GM23338 (cell line): ENCODE results near the gene JAG1. TPM values are rescaled to one million over a fixed set of nuclear protein-coding genes. Genes with fewer than 3 reads are reported as not detected.

Source experiments
- ATAC-seq: fragments of 200-7000 bp; cut with Tn5 transposase; 3 replicates; pipeline ENCODE4 v1.9.1; 2020
- DNase-seq: peaks from one replicate; pipeline ENCODE4 v3.0.0-alpha.2; 2015; ENCODE audit warnings: low spot score
- H2AFZ ChIP-seq: fragments of 200-600 bp; sonication (generic); 2 replicates; pipeline ENCODE4 v1.8.0; 2016; ENCODE audit warnings: antibody characterized with exemption, mild to moderate bottlenecking, moderate library complexity
- H3F3A ChIP-seq: fragments of 200-600 bp; sonication (generic); replicated peaks from 2 replicates; pipeline ENCODE4 v1.8.0; 2017; ENCODE audit warnings: antibody characterized with exemption, mixed run types, low read depth
- H3K27ac ChIP-seq: fragments of 200-600 bp; sonication (generic); 2 replicates; pipeline ENCODE4 v1.6.1; 2016; ENCODE audit warnings: low read depth
- H3K27me3 ChIP-seq: fragments of 200-600 bp; sonication (generic); 2 replicates; pipeline ENCODE4 v1.8.0; 2016; ENCODE audit warnings: mild to moderate bottlenecking, mixed run types, moderate library complexity; ENCODE audit not compliant: insufficient read depth
- H3K36me3 ChIP-seq: fragments of 200-600 bp; sonication (generic); 2 replicates; pipeline ENCODE4 v1.8.0; 2016; ENCODE audit warnings: mild to moderate bottlenecking; ENCODE audit not compliant: insufficient read depth
- H3K4me1 ChIP-seq: fragments of 200-600 bp; sonication (generic); 2 replicates; pipeline ENCODE4 v1.8.0; 2016; ENCODE audit warnings: mild to moderate bottlenecking, moderate library complexity; ENCODE audit not compliant: insufficient read depth
- H3K4me2 ChIP-seq: fragments of 200-600 bp; sonication (generic); 2 replicates; pipeline ENCODE4 v1.7.1; 2017; ENCODE audit warnings: mixed run types
- H3K4me3 ChIP-seq: fragments of 200-600 bp; sonication (generic); 2 replicates; pipeline ENCODE4 v1.6.1; 2016; ENCODE audit warnings: mixed run types
- H3K79me2 ChIP-seq: fragments of 200-600 bp; sonication (generic); replicated peaks from 2 replicates; pipeline ENCODE4 v1.8.0; 2017; ENCODE audit warnings: mild to moderate bottlenecking; ENCODE audit not compliant: insufficient read depth
- H3K9me2 ChIP-seq: fragments of 200-600 bp; sonication (generic); 2 replicates; pipeline ENCODE4 v1.8.0; 2017; ENCODE audit not compliant: insufficient read depth
- H4K20me1 ChIP-seq: fragments of 200-600 bp; sonication (generic); replicated peaks from 2 replicates; pipeline ENCODE4 v1.8.0; 2017; ENCODE audit warnings: mild to moderate bottlenecking; ENCODE audit not compliant: insufficient read depth
- H3K27ac Mint-ChIP-seq: 2 replicates; pipeline ENCODE4 v1.8.0; 2020; ENCODE audit warnings: inconsistent platforms, mild to moderate bottlenecking, moderate library complexity, mixed read lengths
- H3K27me3 Mint-ChIP-seq: 3 replicates; pipeline ENCODE4 v1.8.0; 2022; ENCODE audit warnings: low read depth, mild to moderate bottlenecking, moderate library complexity, mixed read lengths, inconsistent platforms; ENCODE audit not compliant: insufficient read depth, poor library complexity
- H3K36me3 Mint-ChIP-seq: 3 replicates; pipeline ENCODE4 v1.8.0; 2021; ENCODE audit warnings: low read depth, mild to moderate bottlenecking, inconsistent platforms, moderate library complexity, mixed read lengths
- H3K4me1 Mint-ChIP-seq: 3 replicates; pipeline ENCODE4 v1.8.0; 2020; ENCODE audit warnings: mild to moderate bottlenecking, inconsistent platforms, mixed read lengths
- H3K4me3 Mint-ChIP-seq: 3 replicates; pipeline ENCODE4 v1.8.0; 2021; ENCODE audit warnings: moderate library complexity, mild to moderate bottlenecking, inconsistent platforms, mixed read lengths
- H3K9me3 Mint-ChIP-seq: 3 replicates; pipeline ENCODE4 v1.8.0; 2020; ENCODE audit warnings: moderate library complexity, mild to moderate bottlenecking, inconsistent platforms, mixed read lengths
- CREB1 ChIP-seq: fragments of 250-450 bp; sonication (Bioruptor Pico); IDR thresholded peaks from 2 replicates; pipeline ENCODE4 v1.5.0; 2020; ENCODE audit warnings: low read depth, mild to moderate bottlenecking, moderate library complexity
- CTCF ChIP-seq, 2 experiments: fragments of 200-600 bp in 1 of 2; sonication (generic) in 1 of 2; conservative IDR thresholded peaks; 2 replicates each; pipeline versions ENCODE4 v1.5.1 to v1.6.1; 2016 to 2017; ENCODE audit warnings: antibody characterized with exemption in 2 of 2, low read depth in 2 of 2, mild to moderate bottlenecking in 2 of 2, moderate library complexity in 1 of 2
- JUNB ChIP-seq: IDR thresholded peaks from one replicate; pipeline ENCODE4 v1.6.1; 2016; ENCODE audit warnings: antibody characterized with exemption; ENCODE audit not compliant: unreplicated experiment
- POLR2AphosphoS5 ChIP-seq: IDR thresholded peaks from 2 replicates; pipeline ENCODE4 v1.6.1; 2016; ENCODE audit warnings: antibody characterized with exemption, low read depth
- STAT1 ChIP-seq: IDR thresholded peaks from one replicate; pipeline ENCODE4 v1.6.1; 2016; ENCODE audit warnings: antibody characterized with exemption; ENCODE audit not compliant: unreplicated experiment
- ZNF114 ChIP-seq: fragments of 250-450 bp; sonication (Bioruptor Pico); IDR thresholded peaks from 2 replicates; pipeline ENCODE4 v1.5.0; 2020; ENCODE audit warnings: mild to moderate bottlenecking, moderate library complexity
- ZNF331 ChIP-seq: fragments of 250-450 bp; sonication (Bioruptor Pico); IDR thresholded peaks from 2 replicates; pipeline ENCODE4 v1.5.0; 2020; ENCODE audit warnings: low read depth, mild to moderate bottlenecking, moderate library complexity
- ZNF462 ChIP-seq: fragments of 250-450 bp; sonication (Bioruptor Pico); IDR thresholded peaks from 2 replicates; pipeline ENCODE4 v1.5.0; 2020; ENCODE audit warnings: mild to moderate bottlenecking, moderate library complexity
- polyA plus RNA-seq: library from polyadenylated mRNA; unstranded; fragments of >200 nt; fragmentation: Nextera tagmentation; extraction: Ambion mirVana; gene quantifications from 2 replicates; pipeline ENCODE4 v1.2.1, GENCODE V29; 2016
- total RNA-seq: library from RNA; depleted of rRNA; stranded (reverse); fragments of >200 nt; shearing (Covaris generic); gene quantifications from 2 replicates; pipeline ENCODE4 v1.2.3, GENCODE V29; 2014

JAG1 gene
- total and polyA plus RNA-seq, 2 experiments from 2014 or later = 9.7 to 46.5 TPM

GRCh38 chr20:10633718-10634117 is 40.1 kb downstream of the JAG1 start (continued):
- no peak for TF ChIP-seq CTCF (conservative IDR thresholded peaks at IDR 0.05; ENCODE audit: low read depth in 2 of 2)

- Histone ChIP-seq H3K4me2 (no peak overlapping the region), H3K4me1 (peaks cover 50% of the 10 kb centered on the region), H3K9me2 (no peaks in the 10 kb centered on the region; the same call in 1 of the 2 replicates), H4K20me1 (no peaks in the 10 kb centered on the region), H3F3A (no peaks in the 10 kb centered on the region), H3K4me3 (no peak overlapping the region), H3K27ac (no peak overlapping the region), H3K27me3 (no peaks in the 10 kb centered on the region), H2AFZ (no peak overlapping the region), H3K79me2 (0 out of 2 replicates have a peak, but pooled peaks cover 3% of the 10 kb centered on the region), H3K36me3 (no peaks in the 10 kb centered on the region)
- DNase-seq (no peak), ATAC-seq (no peak)
- Mint-ChIP-seq H3K36me3 (peaks cover 8% of the 10 kb centered on the region; the same call in 2 of the 3 replicates), H3K4me3 (no peak overlapping the region), H3K27me3 (peaks cover 5% of the 10 kb centered on the region), H3K27ac (no peak overlapping the region), H3K4me1 (peaks cover 82% of the 10 kb centered on the region), H3K9me3 (no peaks in the 10 kb centered on the region)
- TF ChIP-seq ZNF331 (CRISPR knock-in tag) (no peak), ZNF114 (CRISPR knock-in tag) (no peak), STAT1 (no peak), POLR2AphosphoS5 (no peak), ZNF462 (no peak), JUNB (no peak), CTCF (conservative IDR thresholded peaks at IDR 0.05; ENCODE audit: low read depth in 2 of 2) (no peak), CREB1 (no peak)
Measured at GRCh38 chr20:10632721-10633509, 40.9 kb downstream of the JAG1 start.
